Tibial artery (tissue), 4 donors: Measurements from ENCODE around the gene GLIPR1L2.

Source experiments
- DNase-seq, 2 donors: peaks; one replicate each; pipeline ENCODE4 v3.0.0-alpha.2; 2019
- H3K27ac ChIP-seq, 2 donors: fragments of 200-600 bp; sonication (generic) in 1 of 2; 1 replicate in 1 of 2; 2 replicates in 1 of 2; pipeline ENCODE4 v1.5.1; 2018 to 2019; ENCODE audit warnings: mild to moderate bottlenecking in 1 of 2
- H3K27me3 ChIP-seq, 2 donors: fragments of 200-600 bp; sonication (generic) in 1 of 2; one replicate each; pipeline versions ENCODE4 v1.5.1 to v1.6.0; 2016 to 2019
- H3K36me3 ChIP-seq, 3 donors: fragments of 200-600 bp; sonication (generic) in 2 of 3; one replicate each; pipeline ENCODE4 v1.5.1; 2016 to 2019; ENCODE audit warnings: mild to moderate bottlenecking in 2 of 3
- H3K4me1 ChIP-seq, 4 donors: fragments of 200-600 bp; sonication (generic) in 2 of 4; 1 replicate in 3 of 4; 2 replicates in 1 of 4; pipeline ENCODE4 v1.5.1; 2016 to 2019
- H3K4me3 ChIP-seq, 2 donors: fragments of 200-600 bp; sonication (generic) in 1 of 2; 1 replicate in 1 of 2; 2 replicates in 1 of 2; pipeline ENCODE4 v1.5.1; 2018 to 2019; ENCODE audit warnings: mild to moderate bottlenecking in 2 of 2
- H3K9me3 ChIP-seq, 3 donors: fragments of 200-600 bp; sonication (generic) in 1 of 3; one replicate each; pipeline ENCODE4 v1.5.1; 2016 to 2019
- intact Hi-C: fragments of 100-400 bp; cut with DNase I; formaldehyde crosslinking; loops from one replicate; pipeline ENCODE4 v1.15.0; 2023; ENCODE audit warnings: low total_unique reads
- TF ChIP-seq, protein P1 (sequence below), 2 experiments: fragments of 200-600 bp in 1 of 2; fragments of 450-650 bp in 1 of 2; IDR thresholded peaks; one replicate each; pipeline ENCODE4 v1.5.1; 2017 to 2019; ENCODE audit warnings: antibody characterized with exemption in 2 of 2, mild to moderate bottlenecking in 1 of 2, moderate library complexity in 1 of 2

Gene GLIPR1L2

DNA sequence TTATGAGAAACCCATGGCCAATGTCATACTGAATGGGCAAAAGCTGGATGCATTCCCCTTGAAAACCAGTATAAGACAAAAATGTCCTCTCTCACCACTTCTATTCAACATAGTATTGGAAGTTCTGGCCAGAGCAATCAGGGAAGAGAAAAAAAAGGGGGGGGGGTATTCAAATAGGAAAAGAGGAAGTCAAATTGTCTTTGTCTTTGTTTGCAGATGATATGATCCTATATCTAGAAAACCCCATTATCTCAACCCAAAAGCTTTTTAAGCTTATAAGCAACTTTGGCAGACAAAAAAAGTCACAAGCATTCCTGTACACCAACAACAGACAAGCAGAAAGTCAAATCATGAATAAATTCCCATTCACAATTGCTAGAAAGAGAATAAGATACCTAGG is 36.9 kb upstream of the GLIPR1L2 start:
- Histone ChIP-seq H3K27ac (no peak overlapping the region), H3K4me3 (no peak overlapping the region), H3K9me3 (peaks cover 0 to 4% (median 3%) of the 10 kb centered on the region in 3 donors), H3K27me3 (no peaks in the 10 kb centered on the region), H3K36me3 (no peaks in the 10 kb centered on the region), H3K4me1 (no peaks in the 10 kb centered on the region)
- no peak for DNase-seq
- intact Hi-C loops, result no loop called here
- TF ChIP-seq, protein P1, sequence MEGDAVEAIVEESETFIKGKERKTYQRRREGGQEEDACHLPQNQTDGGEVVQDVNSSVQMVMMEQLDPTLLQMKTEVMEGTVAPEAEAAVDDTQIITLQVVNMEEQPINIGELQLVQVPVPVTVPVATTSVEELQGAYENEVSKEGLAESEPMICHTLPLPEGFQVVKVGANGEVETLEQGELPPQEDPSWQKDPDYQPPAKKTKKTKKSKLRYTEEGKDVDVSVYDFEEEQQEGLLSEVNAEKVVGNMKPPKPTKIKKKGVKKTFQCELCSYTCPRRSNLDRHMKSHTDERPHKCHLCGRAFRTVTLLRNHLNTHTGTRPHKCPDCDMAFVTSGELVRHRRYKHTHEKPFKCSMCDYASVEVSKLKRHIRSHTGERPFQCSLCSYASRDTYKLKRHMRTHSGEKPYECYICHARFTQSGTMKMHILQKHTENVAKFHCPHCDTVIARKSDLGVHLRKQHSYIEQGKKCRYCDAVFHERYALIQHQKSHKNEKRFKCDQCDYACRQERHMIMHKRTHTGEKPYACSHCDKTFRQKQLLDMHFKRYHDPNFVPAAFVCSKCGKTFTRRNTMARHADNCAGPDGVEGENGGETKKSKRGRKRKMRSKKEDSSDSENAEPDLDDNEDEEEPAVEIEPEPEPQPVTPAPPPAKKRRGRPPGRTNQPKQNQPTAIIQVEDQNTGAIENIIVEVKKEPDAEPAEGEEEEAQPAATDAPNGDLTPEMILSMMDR (IDR thresholded peaks at IDR 0.05), result no peak

DNA sequence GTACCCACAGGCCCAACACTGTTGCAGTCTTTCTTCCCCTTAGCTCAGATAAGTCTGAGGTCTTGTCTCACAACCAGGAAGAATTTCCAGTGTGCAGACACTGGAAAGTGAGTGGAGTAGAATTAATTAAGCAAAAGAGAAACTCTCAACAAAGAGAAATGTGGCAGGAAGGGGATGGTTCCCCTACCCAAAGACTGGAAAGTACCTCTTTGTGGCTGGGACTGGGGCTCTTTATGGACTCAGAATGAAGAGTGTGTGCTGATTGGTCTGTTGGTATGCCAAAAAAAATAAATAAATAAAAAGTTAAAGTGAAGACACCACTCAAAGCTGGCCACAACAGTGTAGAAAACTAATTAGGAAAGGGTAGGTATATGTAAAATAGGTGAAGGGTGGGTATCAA is 30.0 kb upstream of the GLIPR1L2 start:
- TF ChIP-seq, protein P1 (IDR thresholded peaks at IDR 0.05), result no peak
- Histone ChIP-seq H3K27ac (no peak overlapping the region), H3K4me1 (no peaks in the 10 kb centered on the region), H3K27me3 (no peaks in the 10 kb centered on the region), H3K4me3 (no peak overlapping the region), H3K9me3 (no peaks in the 10 kb centered on the region), H3K36me3 (peaks cover 0 to 4% (median 0%) of the 10 kb centered on the region in 3 donors)
- no peak for DNase-seq
- intact Hi-C loops, result no loop called here

DNA sequence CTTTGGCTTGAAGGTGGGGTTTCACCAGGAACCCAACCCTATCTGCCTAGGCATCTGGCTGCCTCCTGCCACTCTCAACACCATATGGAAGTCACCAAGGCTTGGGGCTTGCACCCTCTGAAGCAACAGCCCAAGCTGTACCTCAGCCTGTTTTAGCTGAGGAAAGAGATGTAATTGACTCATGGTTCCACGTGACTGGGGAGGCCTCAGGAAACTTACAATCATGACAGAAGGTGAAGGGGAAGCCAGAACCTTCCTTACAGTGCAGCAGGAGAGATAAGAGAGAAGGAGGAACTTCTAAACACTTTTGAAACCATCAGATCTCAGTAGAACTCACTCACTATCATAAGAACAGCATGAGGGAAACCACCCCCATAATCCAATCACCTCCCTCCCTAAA is 29.5 kb upstream of the GLIPR1L2 start:
- DNase-seq, result no peak
- intact Hi-C loops, result no loop called here
- Histone ChIP-seq H3K4me3 (no peak overlapping the region), H3K27me3 (no peaks in the 10 kb centered on the region), H3K9me3 (no peaks in the 10 kb centered on the region), H3K4me1 (peaks cover 0 to 2% (median 0%) of the 10 kb centered on the region in 4 donors), H3K27ac (no peak overlapping the region), H3K36me3 (peaks cover 0 to 4% (median 0%) of the 10 kb centered on the region in 3 donors)
- TF ChIP-seq, protein P1 (IDR thresholded peaks at IDR 0.05), result no peak

DNA sequence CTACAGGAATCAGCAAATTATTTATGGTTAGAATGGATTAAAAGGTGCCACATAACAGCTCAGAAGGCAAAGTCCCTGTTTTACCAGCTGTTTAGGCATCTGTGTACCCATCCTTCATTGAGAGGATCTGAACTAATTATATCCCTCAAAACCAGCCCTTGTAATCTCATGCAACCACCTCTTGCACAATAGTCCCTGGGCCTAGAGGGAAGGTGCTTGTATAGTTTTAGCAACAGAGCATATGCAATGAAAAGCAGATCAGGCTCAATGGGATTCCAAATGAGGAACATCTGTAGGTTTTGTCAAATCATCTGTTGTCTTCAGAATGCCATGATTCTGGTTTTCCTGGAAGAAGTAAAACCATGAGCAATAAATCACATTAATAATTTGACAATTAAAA is 26.0 kb upstream of the GLIPR1L2 start:
- intact Hi-C loops, result no loop called here
- Histone ChIP-seq H3K9me3 (no peaks in the 10 kb centered on the region), H3K4me1 (peaks cover 0 to 8% (median 2%) of the 10 kb centered on the region in 4 donors), H3K4me3 (no peak overlapping the region), H3K27me3 (no peaks in the 10 kb centered on the region), H3K36me3 (peaks cover 0 to 4% (median 0%) of the 10 kb centered on the region in 3 donors), H3K27ac (no peak overlapping the region)
- TF ChIP-seq, protein P1 (IDR thresholded peaks at IDR 0.05), result no peak
- DNase-seq, result no peak

DNA sequence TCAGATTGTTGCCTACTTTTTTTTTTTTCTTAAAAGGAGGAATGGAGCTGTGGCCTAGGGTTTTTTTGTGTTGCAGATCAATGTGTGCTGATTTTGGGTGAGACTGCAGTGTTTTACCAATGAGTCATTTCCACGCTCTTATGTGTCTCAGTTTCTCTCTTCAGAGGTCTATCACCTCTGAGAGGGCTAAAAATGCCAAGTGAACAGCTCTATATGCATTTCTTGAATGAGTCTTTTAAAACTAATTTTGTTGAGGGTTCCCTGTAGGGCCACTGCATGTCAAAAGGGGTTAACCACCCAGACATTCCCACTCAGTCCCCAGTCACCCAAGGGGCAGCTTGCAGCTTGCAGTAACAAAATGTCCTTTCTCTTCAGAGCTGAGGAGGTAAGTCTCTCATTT is 24.3 kb upstream of the GLIPR1L2 start:
- intact Hi-C loops, result no loop called here
- H3K36me3 ChIP-seq, result no peaks in the 10 kb centered on the region

More for the DNA sequence above, 24.3 kb upstream of the GLIPR1L2 start:
- TF ChIP-seq, protein P1 (IDR thresholded peaks at IDR 0.05), result no peak
- peaks cover 0 to 8% (median 2%) of the 10 kb centered on the region in 4 donors for H3K4me1 ChIP-seq
- H3K27ac ChIP-seq, result no peak overlapping the region
- H3K9me3 ChIP-seq, result no peaks in the 10 kb centered on the region
- no peaks in the 10 kb centered on the region for H3K27me3 ChIP-seq
- no peak for DNase-seq
- H3K4me3 ChIP-seq, result no peak overlapping the region
